HG03159 (cell line): Measurements from ENCODE around the gene CYP46A1.

ENCODE experiments used
- ATAC-seq: cut with Tn5 transposase; IDR thresholded peaks from one replicate; pipeline ENCODE4 v1.9.1; 2021; ENCODE audit warnings: mild to moderate bottlenecking, moderate library complexity; ENCODE audit not compliant: unreplicated experiment

The CYP46A1 gene

DNA sequence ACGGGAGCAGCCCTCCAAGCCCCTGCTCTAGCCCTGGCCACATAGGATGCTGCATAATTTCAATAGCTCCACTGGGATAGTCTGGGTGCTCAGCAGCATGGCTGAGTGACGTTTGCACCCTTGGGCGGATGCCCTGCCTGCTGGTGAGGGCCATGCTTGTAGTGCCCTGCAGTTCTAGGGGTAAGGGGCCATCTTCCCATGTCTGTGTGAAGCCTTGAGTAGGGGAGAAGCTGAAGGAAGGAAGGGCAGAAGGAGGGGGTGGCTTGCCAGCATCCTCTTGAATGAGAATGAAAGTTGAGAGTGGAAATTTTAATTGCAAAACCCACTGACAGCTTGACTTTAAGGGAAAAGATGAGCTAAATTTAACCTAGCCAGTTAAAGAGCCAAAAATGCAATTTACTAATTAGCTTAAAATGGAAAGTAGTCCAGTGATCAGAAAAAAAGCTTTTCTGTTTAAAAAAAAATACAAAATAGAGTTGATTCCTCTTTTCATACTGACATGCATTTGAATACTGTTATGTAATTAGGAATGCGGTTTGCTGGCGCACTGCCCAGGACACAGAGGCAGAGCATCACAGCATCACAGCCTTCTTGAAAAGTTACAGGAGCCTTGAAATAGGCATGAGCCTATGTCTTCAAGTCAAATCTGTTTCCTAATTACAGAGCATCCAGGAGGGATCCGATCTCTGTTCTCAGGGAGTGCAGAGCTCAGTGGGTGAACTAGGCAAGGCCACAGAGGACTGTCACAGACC, 90.6 kb downstream of the CYP46A1 start:
- ATAC-seq: no peak

DNA sequence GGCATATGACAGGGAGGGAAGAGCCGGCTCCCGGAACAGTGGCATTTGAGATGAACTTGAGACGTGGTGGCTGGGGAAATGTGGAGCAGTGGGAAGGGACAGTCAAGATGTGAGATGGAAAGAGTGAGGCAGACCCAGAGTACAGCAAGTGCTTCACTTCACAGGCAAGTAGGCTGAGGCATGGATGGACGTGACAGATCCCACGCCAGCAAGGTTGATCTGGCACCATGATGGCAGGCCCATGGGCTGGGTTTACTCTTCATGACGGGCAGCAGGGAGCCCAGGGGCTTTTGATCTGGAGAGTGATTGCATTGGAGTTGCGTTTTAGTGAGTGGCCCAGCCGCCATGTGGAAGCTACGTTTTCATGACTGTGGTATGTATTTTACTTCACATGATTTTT, 91.3 kb downstream of the CYP46A1 start:
- ATAC-seq: no peak
